Thyroid gland (tissue), 4 donors: ENCODE data around the gene POLD2.

Source experiments
- CTCF ChIP-seq, 6 experiments: fragments of 200-600 bp in 3 of 6; fragments of 450-650 bp in 3 of 6; sonication (generic) in 3 of 6; IDR thresholded peaks; one replicate each; pipeline ENCODE4 v1.5.1; 2016 to 2019; ENCODE audit warnings: antibody characterized with exemption in 6 of 6, mild to moderate bottlenecking in 2 of 6, inconsistent platforms in 1 of 6, moderate library complexity in 1 of 6
- POLR2A ChIP-seq, 2 donors: fragments of 450-650 bp; IDR thresholded peaks; one replicate each; pipeline ENCODE4 v1.6.1; 2017; ENCODE audit warnings: antibody characterized with exemption in 2 of 2, mild to moderate bottlenecking in 2 of 2, moderate library complexity in 1 of 2

- TF ChIP-seq CTCF (IDR thresholded peaks at IDR 0.05), result no peak
- no peak for TF ChIP-seq POLR2A (IDR thresholded peaks at IDR 0.05)
These were observed 27.9 kb upstream of the POLD2 start for GRCh38 chr7:44150966-44151941.
